HT1080 (cell line): Measurements from ENCODE around the gene PDIA2. TPM values are rescaled to one million over a fixed set of nuclear protein-coding genes. Genes with fewer than 3 reads are reported as not detected.

Source experiments
- DNase-seq: peaks from one replicate; pipeline ENCODE4 v3.0.0-alpha.2; 2015; ENCODE audit warnings: low read depth
- total RNA-seq: library from RNA; depleted of rRNA; stranded (reverse); fragments of >200 nt; shearing (Covaris generic); gene quantifications from 2 replicates; pipeline ENCODE4 v1.2.3, GENCODE V29; 2014

Gene PDIA2
- total RNA-seq, 1 experiment from 2014 or later: 1.2 TPM

- DNase-seq: no peak
Measured at GRCh38 chr16:279531-279930, 3.4 kb upstream of the PDIA2 start.

- no peak for DNase-seq
Measured at GRCh38 chr16:280005-280460, 2.9 kb upstream of the PDIA2 start.

- no peak for DNase-seq
Measured at GRCh38 chr16:280552-280951, 2.4 kb upstream of the PDIA2 start, which contains the start of gene ARHGDIG. Gene ARHGDIG (plus strand): TSS chr16:280591. CDS start chr16:280681, 90 bp downstream.

- DNase-seq: no peak
Measured at GRCh38 chr16:280991-281659, 1.8 kb upstream of the PDIA2 start.

- no peak for DNase-seq
Measured at GRCh38 chr16:281660-282255, 1.2 kb upstream of the PDIA2 start.

GRCh38 chr16:282491-282890, 473 bp upstream of the PDIA2 start:
- DNase-seq: no peak

GRCh38 chr16:284204-285120, 1.5 kb downstream of the PDIA2 start:
- no peak for DNase-seq

- DNase-seq: no peak
Measured at GRCh38 chr16:285146-286055, 2.4 kb downstream of the PDIA2 start.

GRCh38 chr16:286491-287297, 3.7 kb downstream of the PDIA2 start:
- no peak for DNase-seq

GRCh38 chr16:287298-287811, 4.4 kb downstream of the PDIA2 start:
- DNase-seq: no peak

- no peak for DNase-seq
Measured at GRCh38 chr16:287981-288920, 5.3 kb downstream of the PDIA2 start.

GRCh38 chr16:289395-289997, 6.5 kb downstream of the PDIA2 start:
- no peak for DNase-seq

GRCh38 chr16:290015-290680, 7.2 kb downstream of the PDIA2 start:
- no peak for DNase-seq

GRCh38 chr16:290681-291405, 7.9 kb downstream of the PDIA2 start:
- DNase-seq: no peak

- no peak for DNase-seq
Measured at GRCh38 chr16:291539-291938, 8.6 kb downstream of the PDIA2 start.

- no peak for DNase-seq
Measured at GRCh38 chr16:293043-293775, 10.2 kb downstream of the PDIA2 start.
